IPS DF 6.9 (cell line): Measurements from ENCODE around the gene GNAI1.
"Not testable (repeated sequence)": the region's sequence is repeated elsewhere in the genome, so short reads cannot be mapped to it uniquely, and the experiment has no call there.

Experiments used
- DNase-seq: peaks from one replicate; pipeline ENCODE4 v3.0.0-alpha.2; 2013; ENCODE audit warnings: low read depth, low spot score
- H3K27ac ChIP-seq: one replicate; pipeline ENCODE4 v1.5.1; 2013; ENCODE audit warnings: low read length, control low read depth
- H3K27me3 ChIP-seq: 2 replicates; pipeline ENCODE4 v1.6.1; 2013; ENCODE audit warnings: mild to moderate bottlenecking, low read length; ENCODE audit not compliant: control insufficient read depth, insufficient read depth
- H3K36me3 ChIP-seq: 2 replicates; pipeline ENCODE4 v1.6.1; 2013; ENCODE audit warnings: low read length; ENCODE audit not compliant: control insufficient read depth, insufficient read depth
- H3K4me1 ChIP-seq: 2 replicates; pipeline ENCODE4 v1.6.1; 2013; ENCODE audit warnings: low read length; ENCODE audit not compliant: control insufficient read depth, insufficient read depth
- H3K4me3 ChIP-seq: 2 replicates; pipeline ENCODE4 v1.5.1; 2013; ENCODE audit warnings: mild to moderate bottlenecking, low read length
- H3K9me3 ChIP-seq: 2 replicates; pipeline ENCODE4 v1.6.1; 2013; ENCODE audit warnings: low read length, inconsistent platforms; ENCODE audit not compliant: control insufficient read depth, insufficient read depth
- WGBS: extraction: QIAGEN DNeasy Blood & Tissue Kit; methylation state at CpG from one replicate; pipeline ENCODE4 v1.1.7; 2013; ENCODE audit warnings: mixed read lengths, missing lambda C conversion rate; ENCODE audit not compliant: insufficient read length, insufficient coverage; 5-methylcytosine and 5-hydroxymethylcytosine counted together

GNAI1 gene

DNA sequence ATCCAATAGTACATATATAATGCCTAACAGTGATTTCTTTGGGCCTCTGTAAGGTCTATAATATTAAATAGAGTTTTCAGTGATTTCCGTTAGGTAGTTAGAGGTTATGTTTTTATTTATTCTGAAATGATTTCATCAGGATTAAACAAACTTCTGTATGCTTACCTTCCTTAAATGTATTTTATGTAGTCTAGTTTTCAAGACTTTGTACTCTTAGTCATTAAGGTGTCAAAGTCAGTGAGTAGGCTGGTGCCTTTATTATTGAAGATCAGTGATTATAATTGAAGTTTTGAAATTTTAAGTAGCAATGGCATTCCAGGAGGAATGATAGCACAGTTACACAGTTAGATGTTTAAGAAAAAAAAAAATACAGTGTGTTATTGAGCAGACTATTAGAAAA lies 20.7 kb downstream of the GNAI1 start:
- H3K27ac ChIP-seq, result no peak overlapping the region

GRCh38 chr7:80157770-80158169 lies 23.1 kb downstream of the GNAI1 start:
- DNase-seq, H3K4me1 ChIP-seq, H3K9me3 ChIP-seq, H3K4me3 ChIP-seq, H3K27ac ChIP-seq, H3K27me3 ChIP-seq, H3K36me3 ChIP-seq: not testable (repeated sequence)
- WGBS, result no CpG with 5 or more reads among the region's 4 CpGs

More for the DNA sequence above, 20.7 kb downstream of the GNAI1 start:
- H3K36me3 ChIP-seq, result no peaks in the 10 kb centered on the region
- H3K27me3 ChIP-seq, result no peaks in the 10 kb centered on the region
- WGBS, result no CpG with 5 or more reads among the region's 1 CpG
- peaks cover 3% of the 10 kb centered on the region for H3K4me1 ChIP-seq
- no peak for DNase-seq
- H3K9me3 ChIP-seq, result no peaks in the 10 kb centered on the region
- H3K4me3 ChIP-seq, result no peak overlapping the region

- no peaks in the 10 kb centered on the region for H3K27me3 ChIP-seq
- no CpG with 5 or more reads among the region's 3 CpGs for WGBS
- H3K9me3 ChIP-seq, result no peaks in the 10 kb centered on the region
- H3K4me3 ChIP-seq, result no peak overlapping the region
- no peak overlapping the region for H3K27ac ChIP-seq
- H3K36me3 ChIP-seq, result no peaks in the 10 kb centered on the region
- no peaks in the 10 kb centered on the region for H3K4me1 ChIP-seq
- no peak for DNase-seq
Observed at GRCh38 chr7:80159802-80160201, 25.2 kb downstream of the GNAI1 start.

DNA sequence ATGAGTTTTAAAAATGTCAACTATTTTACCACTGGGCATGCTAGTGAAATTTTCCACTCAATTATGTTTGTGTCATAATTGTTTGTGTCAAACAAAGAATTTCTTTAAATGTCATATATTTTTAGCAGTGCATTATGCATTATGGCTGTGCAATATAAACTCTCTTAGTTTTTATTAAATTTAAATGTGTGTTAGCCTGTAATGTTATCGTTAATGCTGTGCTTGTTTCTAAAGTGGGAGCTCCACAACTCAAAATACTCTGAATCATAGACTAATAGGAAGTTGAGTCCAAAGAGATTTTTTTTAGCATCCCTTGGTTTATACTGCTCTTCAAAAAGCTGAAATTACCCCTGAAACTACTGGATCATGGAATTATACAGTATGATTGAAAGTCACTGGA lies 26.8 kb downstream of the GNAI1 start:
- H3K36me3 ChIP-seq, result no peaks in the 10 kb centered on the region
- H3K27me3 ChIP-seq, result no peaks in the 10 kb centered on the region
- no peak for DNase-seq
- no CpG with 5 or more reads among the region's 1 CpG for WGBS
- no peaks in the 10 kb centered on the region for H3K4me1 ChIP-seq
- no peak overlapping the region for H3K27ac ChIP-seq
- no peaks in the 10 kb centered on the region for H3K9me3 ChIP-seq
- H3K4me3 ChIP-seq, result no peak overlapping the region

GRCh38 chr7:80165177-80165576 lies 30.5 kb downstream of the GNAI1 start:
- H3K27ac ChIP-seq, result no peak overlapping the region
- H3K27me3 ChIP-seq, result no peaks in the 10 kb centered on the region
- no peak overlapping the region for H3K4me3 ChIP-seq
- H3K4me1 ChIP-seq, result no peaks in the 10 kb centered on the region
- no peaks in the 10 kb centered on the region for H3K9me3 ChIP-seq
- DNase-seq, result no peak
- no peaks in the 10 kb centered on the region for H3K36me3 ChIP-seq

GRCh38 chr7:80170445-80170844 lies 35.8 kb downstream of the GNAI1 start:
- no peaks in the 10 kb centered on the region for H3K27me3 ChIP-seq
- no peaks in the 10 kb centered on the region for H3K9me3 ChIP-seq
- WGBS, result no CpG with 5 or more reads among the region's 2 CpGs
- H3K36me3 ChIP-seq, result no peaks in the 10 kb centered on the region
- no peak overlapping the region for H3K4me3 ChIP-seq
- H3K27ac ChIP-seq, result no peak overlapping the region
- H3K4me1 ChIP-seq, result peaks cover 5% of the 10 kb centered on the region; the same call in 1 of the 2 replicates
- no peak for DNase-seq

DNA sequence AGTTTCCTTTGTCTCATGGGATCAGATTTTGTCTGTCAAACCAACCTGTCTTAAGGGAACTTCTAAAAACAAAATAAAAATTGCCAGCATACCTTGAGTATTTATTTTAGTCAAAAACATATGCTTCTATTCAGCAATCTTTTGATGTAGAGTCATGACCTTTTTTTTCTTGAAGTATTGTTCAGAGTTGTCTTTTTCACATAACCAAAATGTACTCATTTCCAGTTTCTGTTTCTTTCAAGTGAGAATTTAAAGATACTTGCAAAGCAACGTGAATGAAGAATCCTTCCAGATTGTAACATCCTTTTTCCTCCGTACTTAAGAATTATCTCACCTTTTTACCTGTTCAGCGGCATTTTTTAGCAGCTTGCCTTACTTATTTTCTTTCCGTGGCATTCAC lies 37.8 kb downstream of the GNAI1 start:
- Histone ChIP-seq H3K27me3 (no peaks in the 10 kb centered on the region), H3K27ac (no peak overlapping the region), H3K4me1 (peaks cover 5% of the 10 kb centered on the region; the same call in 1 of the 2 replicates), H3K9me3 (no peaks in the 10 kb centered on the region), H3K36me3 (no peaks in the 10 kb centered on the region), H3K4me3 (no peak overlapping the region)
- no peak for DNase-seq
- no CpG with 5 or more reads among the region's 4 CpGs for WGBS

- Histone ChIP-seq H3K9me3 (no peaks in the 10 kb centered on the region), H3K36me3 (no peaks in the 10 kb centered on the region), H3K27ac (no peak overlapping the region), H3K4me1 (peaks cover 7% of the 10 kb centered on the region; the same call in 1 of the 2 replicates), H3K27me3 (no peaks in the 10 kb centered on the region), H3K4me3 (no peak overlapping the region)
- no peak for DNase-seq
- no CpG with 5 or more reads among the region's 1 CpG for WGBS
Observed at GRCh38 chr7:80175744-80176143, 41.1 kb downstream of the GNAI1 start.

DNA sequence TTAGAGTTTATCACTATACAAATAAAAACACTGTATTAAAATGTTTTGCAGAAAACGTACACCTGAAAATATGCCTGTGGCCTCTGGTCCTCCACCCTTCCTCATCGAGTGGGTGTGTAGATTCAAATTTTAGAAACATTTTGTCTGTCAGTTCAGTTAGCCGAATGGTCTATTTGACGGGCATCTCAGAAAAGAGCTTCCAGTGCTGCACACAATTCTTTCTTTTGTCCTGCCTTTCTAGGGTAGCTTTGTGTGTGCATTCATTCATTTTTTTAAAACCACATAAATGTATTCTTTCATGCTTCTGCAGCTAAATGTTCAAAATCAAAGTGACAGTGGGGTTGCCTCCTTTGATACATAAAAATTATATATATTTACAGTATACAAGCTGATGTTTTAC lies 46.8 kb downstream of the GNAI1 start:
- Histone ChIP-seq H3K27me3 (no peaks in the 10 kb centered on the region), H3K36me3 (no peaks in the 10 kb centered on the region), H3K9me3 (no peaks in the 10 kb centered on the region), H3K4me1 (peaks cover 9% of the 10 kb centered on the region; the same call in 1 of the 2 replicates), H3K4me3 (no peak overlapping the region), H3K27ac (no peak overlapping the region)
- DNase-seq, result no peak
- no CpG with 5 or more reads among the region's 4 CpGs for WGBS

GRCh38 chr7:80182630-80183276 lies 48.1 kb downstream of the GNAI1 start:
- no peak for DNase-seq

GRCh38 chr7:80183351-80183750 lies 48.7 kb downstream of the GNAI1 start:
- no peak for DNase-seq
- no peak overlapping the region for H3K4me3 ChIP-seq
- no peaks in the 10 kb centered on the region for H3K9me3 ChIP-seq
- no peaks in the 10 kb centered on the region for H3K27me3 ChIP-seq
- no peak overlapping the region for H3K27ac ChIP-seq
- H3K36me3 ChIP-seq, result no peaks in the 10 kb centered on the region
- peaks cover 13% of the 10 kb centered on the region; the same call in 1 of the 2 replicates for H3K4me1 ChIP-seq

More at GRCh38 chr7:80182630-80183276, 48.1 kb downstream of the GNAI1 start:
- WGBS, result no CpG with 5 or more reads among the region's 3 CpGs
- Histone ChIP-seq H3K36me3 (no peaks in the 10 kb centered on the region), H3K27ac (no peak overlapping the region), H3K27me3 (no peaks in the 10 kb centered on the region), H3K9me3 (no peaks in the 10 kb centered on the region), H3K4me3 (no peak overlapping the region), H3K4me1 (peaks cover 13% of the 10 kb centered on the region; the same call in 1 of the 2 replicates)
